GM23338 (cell line): Measurements from ENCODE around the gene LYSMD1. TPM values are rescaled to one million over a fixed set of nuclear protein-coding genes. Genes with fewer than 3 reads are reported as not detected.

Experiments
- ATAC-seq: fragments of 200-7000 bp; cut with Tn5 transposase; 3 replicates; pipeline ENCODE4 v1.9.1; 2020
- DNase-seq: peaks from one replicate; pipeline ENCODE4 v3.0.0-alpha.2; 2015; ENCODE audit warnings: low spot score
- H2AFZ ChIP-seq: fragments of 200-600 bp; sonication (generic); 2 replicates; pipeline ENCODE4 v1.8.0; 2016; ENCODE audit warnings: antibody characterized with exemption, mild to moderate bottlenecking, moderate library complexity
- H3F3A ChIP-seq: fragments of 200-600 bp; sonication (generic); replicated peaks from 2 replicates; pipeline ENCODE4 v1.8.0; 2017; ENCODE audit warnings: antibody characterized with exemption, mixed run types, low read depth
- H3K27ac ChIP-seq: fragments of 200-600 bp; sonication (generic); 2 replicates; pipeline ENCODE4 v1.6.1; 2016; ENCODE audit warnings: low read depth
- H3K27me3 ChIP-seq: fragments of 200-600 bp; sonication (generic); 2 replicates; pipeline ENCODE4 v1.8.0; 2016; ENCODE audit warnings: mild to moderate bottlenecking, mixed run types, moderate library complexity; ENCODE audit not compliant: insufficient read depth
- H3K36me3 ChIP-seq: fragments of 200-600 bp; sonication (generic); 2 replicates; pipeline ENCODE4 v1.8.0; 2016; ENCODE audit warnings: mild to moderate bottlenecking; ENCODE audit not compliant: insufficient read depth
- H3K4me1 ChIP-seq: fragments of 200-600 bp; sonication (generic); 2 replicates; pipeline ENCODE4 v1.8.0; 2016; ENCODE audit warnings: mild to moderate bottlenecking, moderate library complexity; ENCODE audit not compliant: insufficient read depth
- H3K4me2 ChIP-seq: fragments of 200-600 bp; sonication (generic); 2 replicates; pipeline ENCODE4 v1.7.1; 2017; ENCODE audit warnings: mixed run types
- H3K4me3 ChIP-seq: fragments of 200-600 bp; sonication (generic); 2 replicates; pipeline ENCODE4 v1.6.1; 2016; ENCODE audit warnings: mixed run types
- H3K79me2 ChIP-seq: fragments of 200-600 bp; sonication (generic); replicated peaks from 2 replicates; pipeline ENCODE4 v1.8.0; 2017; ENCODE audit warnings: mild to moderate bottlenecking; ENCODE audit not compliant: insufficient read depth
- H3K9me2 ChIP-seq: fragments of 200-600 bp; sonication (generic); 2 replicates; pipeline ENCODE4 v1.8.0; 2017; ENCODE audit not compliant: insufficient read depth
- H4K20me1 ChIP-seq: fragments of 200-600 bp; sonication (generic); replicated peaks from 2 replicates; pipeline ENCODE4 v1.8.0; 2017; ENCODE audit warnings: mild to moderate bottlenecking; ENCODE audit not compliant: insufficient read depth
- H3K27ac Mint-ChIP-seq: 2 replicates; pipeline ENCODE4 v1.8.0; 2020; ENCODE audit warnings: inconsistent platforms, mild to moderate bottlenecking, moderate library complexity, mixed read lengths
- H3K27me3 Mint-ChIP-seq: 3 replicates; pipeline ENCODE4 v1.8.0; 2022; ENCODE audit warnings: low read depth, mild to moderate bottlenecking, moderate library complexity, mixed read lengths, inconsistent platforms; ENCODE audit not compliant: insufficient read depth, poor library complexity
- H3K36me3 Mint-ChIP-seq: 3 replicates; pipeline ENCODE4 v1.8.0; 2021; ENCODE audit warnings: low read depth, mild to moderate bottlenecking, inconsistent platforms, moderate library complexity, mixed read lengths
- H3K4me1 Mint-ChIP-seq: 3 replicates; pipeline ENCODE4 v1.8.0; 2020; ENCODE audit warnings: mild to moderate bottlenecking, inconsistent platforms, mixed read lengths
- H3K4me3 Mint-ChIP-seq: 3 replicates; pipeline ENCODE4 v1.8.0; 2021; ENCODE audit warnings: moderate library complexity, mild to moderate bottlenecking, inconsistent platforms, mixed read lengths
- H3K9me3 Mint-ChIP-seq: 3 replicates; pipeline ENCODE4 v1.8.0; 2020; ENCODE audit warnings: moderate library complexity, mild to moderate bottlenecking, inconsistent platforms, mixed read lengths
- EZH2 ChIP-seq: fragments of 200-600 bp; sonication (generic); IDR thresholded peaks from one replicate; pipeline ENCODE4 v1.8.0; 2017; ENCODE audit warnings: antibody characterized with exemption, mild to moderate bottlenecking, low read depth; ENCODE audit not compliant: unreplicated experiment
- EZH2phosphoT487 ChIP-seq: fragments of 200-600 bp; sonication (generic); IDR thresholded peaks from one replicate; pipeline ENCODE4 v1.8.1; 2018; ENCODE audit warnings: antibody characterized with exemption; ENCODE audit not compliant: unreplicated experiment
- NANOG ChIP-seq: IDR thresholded peaks from 2 replicates; pipeline ENCODE4 v1.6.1; 2016; ENCODE audit warnings: antibody characterized with exemption, borderline replicate concordance
- POLR2AphosphoS5 ChIP-seq: IDR thresholded peaks from 2 replicates; pipeline ENCODE4 v1.6.1; 2016; ENCODE audit warnings: antibody characterized with exemption, low read depth
- polyA plus RNA-seq: library from polyadenylated mRNA; unstranded; fragments of >200 nt; fragmentation: Nextera tagmentation; extraction: Ambion mirVana; gene quantifications from 2 replicates; pipeline ENCODE4 v1.2.1, GENCODE V29; 2016
- total RNA-seq: library from RNA; depleted of rRNA; stranded (reverse); fragments of >200 nt; shearing (Covaris generic); gene quantifications from 2 replicates; pipeline ENCODE4 v1.2.3, GENCODE V29; 2014
- TF ChIP-seq, protein P1 (sequence below): fragments of 250-450 bp; sonication (Bioruptor Pico); IDR thresholded peaks from 2 replicates; pipeline ENCODE4 v1.5.0; 2020; ENCODE audit warnings: mild to moderate bottlenecking, moderate library complexity
- TF ChIP-seq, protein P2 (sequence below): IDR thresholded peaks from 2 replicates; pipeline ENCODE4 v1.6.1; 2016; ENCODE audit warnings: antibody characterized with exemption
- TF ChIP-seq, protein P3 (sequence below), 2 experiments: fragments of 200-600 bp in 1 of 2; sonication (generic) in 1 of 2; conservative IDR thresholded peaks; 2 replicates each; pipeline versions ENCODE4 v1.5.1 to v1.6.1; 2016 to 2017; ENCODE audit warnings: antibody characterized with exemption in 2 of 2, low read depth in 2 of 2, mild to moderate bottlenecking in 2 of 2, moderate library complexity in 1 of 2

Gene LYSMD1
- total and polyA plus RNA-seq, 2 experiments from 2014 or later = 3.6 to 6.4 TPM

DNA sequence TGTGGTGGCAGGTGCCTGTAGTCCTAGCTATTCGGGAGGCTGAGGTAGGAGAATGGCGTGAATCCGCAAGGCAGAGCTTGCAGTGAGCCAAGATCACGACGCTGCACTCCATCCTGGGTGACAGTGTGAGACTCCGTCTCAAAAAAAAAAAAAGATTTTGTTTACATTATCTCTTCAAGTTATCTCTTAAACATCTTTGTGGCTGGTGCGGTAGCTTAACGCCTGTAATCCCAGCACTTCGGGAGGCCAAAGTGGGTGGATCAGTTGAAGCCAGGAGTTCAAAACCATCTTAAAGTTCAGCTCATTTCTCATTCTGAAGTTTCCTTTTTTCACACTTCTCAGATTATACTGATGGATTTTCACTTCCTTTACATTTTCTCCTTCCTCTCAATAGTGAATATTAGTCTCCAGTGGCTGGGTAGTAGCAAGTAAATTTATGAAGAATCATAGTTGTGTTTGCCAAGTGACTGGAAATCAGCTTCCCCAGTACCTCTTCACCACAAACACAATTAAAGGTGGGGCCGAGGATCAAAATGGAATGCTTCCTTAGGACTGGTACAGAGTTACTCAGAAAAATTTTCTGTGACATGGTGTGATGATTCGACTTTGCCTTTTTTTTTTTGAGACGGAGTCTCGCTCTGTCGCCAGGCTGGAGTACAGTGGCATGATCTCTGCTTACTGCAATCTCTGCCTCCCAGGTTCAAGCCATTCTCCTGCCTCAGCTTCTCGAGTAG lies 46.4 kb upstream of the LYSMD1 start:
- peaks cover 100% of the 10 kb centered on the region for H3K79me2 ChIP-seq
- H4K20me1 ChIP-seq = peaks cover 52% of the 10 kb centered on the region
- Mint-ChIP-seq H3K4me3 (no peak overlapping the region; the same call in 2 of the 3 replicates), H3K27ac (no peak overlapping the region), H3K4me1 (no peaks in the 10 kb centered on the region; the same call in 2 of the 3 replicates), H3K27me3 (no peaks in the 10 kb centered on the region), H3K36me3 (peaks cover 41% of the 10 kb centered on the region), H3K9me3 (no peaks in the 10 kb centered on the region)
- ATAC-seq (no peak), DNase-seq (no peak)
- H3K27me3 ChIP-seq = no peaks in the 10 kb centered on the region
- no peak overlapping the region for H3K4me3 ChIP-seq
- no peak overlapping the region for H3K4me2 ChIP-seq
- no peak overlapping the region for H2AFZ ChIP-seq
- TF ChIP-seq NANOG = no peak
- TF ChIP-seq, protein P1, sequence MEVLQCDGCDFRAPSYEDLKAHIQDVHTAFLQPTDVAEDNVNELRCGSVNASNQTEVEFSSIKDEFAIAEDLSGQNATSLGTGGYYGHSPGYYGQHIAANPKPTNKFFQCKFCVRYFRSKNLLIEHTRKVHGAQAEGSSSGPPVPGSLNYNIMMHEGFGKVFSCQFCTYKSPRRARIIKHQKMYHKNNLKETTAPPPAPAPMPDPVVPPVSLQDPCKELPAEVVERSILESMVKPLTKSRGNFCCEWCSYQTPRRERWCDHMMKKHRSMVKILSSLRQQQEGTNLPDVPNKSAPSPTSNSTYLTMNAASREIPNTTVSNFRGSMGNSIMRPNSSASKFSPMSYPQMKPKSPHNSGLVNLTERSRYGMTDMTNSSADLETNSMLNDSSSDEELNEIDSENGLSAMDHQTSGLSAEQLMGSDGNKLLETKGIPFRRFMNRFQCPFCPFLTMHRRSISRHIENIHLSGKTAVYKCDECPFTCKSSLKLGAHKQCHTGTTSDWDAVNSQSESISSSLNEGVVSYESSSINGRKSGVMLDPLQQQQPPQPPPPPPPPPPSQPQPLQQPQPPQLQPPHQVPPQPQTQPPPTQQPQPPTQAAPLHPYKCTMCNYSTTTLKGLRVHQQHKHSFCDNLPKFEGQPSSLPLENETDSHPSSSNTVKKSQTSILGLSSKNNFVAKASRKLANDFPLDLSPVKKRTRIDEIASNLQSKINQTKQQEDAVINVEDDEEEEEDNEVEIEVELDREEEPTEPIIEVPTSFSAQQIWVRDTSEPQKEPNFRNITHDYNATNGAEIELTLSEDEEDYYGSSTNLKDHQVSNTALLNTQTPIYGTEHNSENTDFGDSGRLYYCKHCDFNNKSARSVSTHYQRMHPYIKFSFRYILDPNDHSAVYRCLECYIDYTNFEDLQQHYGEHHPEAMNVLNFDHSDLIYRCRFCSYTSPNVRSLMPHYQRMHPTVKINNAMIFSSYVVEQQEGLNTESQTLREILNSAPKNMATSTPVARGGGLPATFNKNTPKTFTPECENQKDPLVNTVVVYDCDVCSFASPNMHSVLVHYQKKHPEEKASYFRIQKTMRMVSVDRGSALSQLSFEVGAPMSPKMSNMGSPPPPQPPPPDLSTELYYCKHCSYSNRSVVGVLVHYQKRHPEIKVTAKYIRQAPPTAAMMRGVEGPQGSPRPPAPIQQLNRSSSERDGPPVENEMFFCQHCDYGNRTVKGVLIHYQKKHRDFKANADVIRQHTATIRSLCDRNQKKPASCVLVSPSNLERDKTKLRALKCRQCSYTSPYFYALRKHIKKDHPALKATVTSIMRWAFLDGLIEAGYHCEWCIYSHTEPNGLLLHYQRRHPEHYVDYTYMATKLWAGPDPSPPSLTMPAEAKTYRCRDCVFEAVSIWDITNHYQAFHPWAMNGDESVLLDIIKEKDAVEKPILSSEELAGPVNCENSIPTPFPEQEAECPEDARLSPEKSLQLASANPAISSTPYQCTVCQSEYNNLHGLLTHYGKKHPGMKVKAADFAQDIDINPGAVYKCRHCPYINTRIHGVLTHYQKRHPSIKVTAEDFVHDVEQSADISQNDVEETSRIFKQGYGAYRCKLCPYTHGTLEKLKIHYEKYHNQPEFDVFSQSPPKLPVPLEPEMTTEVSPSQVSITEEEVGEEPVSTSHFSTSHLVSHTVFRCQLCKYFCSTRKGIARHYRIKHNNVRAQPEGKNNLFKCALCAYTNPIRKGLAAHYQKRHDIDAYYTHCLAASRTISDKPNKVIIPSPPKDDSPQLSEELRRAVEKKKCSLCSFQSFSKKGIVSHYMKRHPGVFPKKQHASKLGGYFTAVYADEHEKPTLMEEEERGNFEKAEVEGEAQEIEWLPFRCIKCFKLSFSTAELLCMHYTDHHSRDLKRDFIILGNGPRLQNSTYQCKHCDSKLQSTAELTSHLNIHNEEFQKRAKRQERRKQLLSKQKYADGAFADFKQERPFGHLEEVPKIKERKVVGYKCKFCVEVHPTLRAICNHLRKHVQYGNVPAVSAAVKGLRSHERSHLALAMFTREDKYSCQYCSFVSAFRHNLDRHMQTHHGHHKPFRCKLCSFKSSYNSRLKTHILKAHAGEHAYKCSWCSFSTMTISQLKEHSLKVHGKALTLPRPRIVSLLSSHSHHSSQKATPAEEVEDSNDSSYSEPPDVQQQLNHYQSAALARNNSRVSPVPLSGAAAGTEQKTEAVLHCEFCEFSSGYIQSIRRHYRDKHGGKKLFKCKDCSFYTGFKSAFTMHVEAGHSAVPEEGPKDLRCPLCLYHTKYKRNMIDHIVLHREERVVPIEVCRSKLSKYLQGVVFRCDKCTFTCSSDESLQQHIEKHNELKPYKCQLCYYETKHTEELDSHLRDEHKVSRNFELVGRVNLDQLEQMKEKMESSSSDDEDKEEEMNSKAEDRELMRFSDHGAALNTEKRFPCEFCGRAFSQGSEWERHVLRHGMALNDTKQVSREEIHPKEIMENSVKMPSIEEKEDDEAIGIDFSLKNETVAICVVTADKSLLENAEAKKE (CRISPR knock-in tag) = no peak
- TF ChIP-seq, protein P2, sequence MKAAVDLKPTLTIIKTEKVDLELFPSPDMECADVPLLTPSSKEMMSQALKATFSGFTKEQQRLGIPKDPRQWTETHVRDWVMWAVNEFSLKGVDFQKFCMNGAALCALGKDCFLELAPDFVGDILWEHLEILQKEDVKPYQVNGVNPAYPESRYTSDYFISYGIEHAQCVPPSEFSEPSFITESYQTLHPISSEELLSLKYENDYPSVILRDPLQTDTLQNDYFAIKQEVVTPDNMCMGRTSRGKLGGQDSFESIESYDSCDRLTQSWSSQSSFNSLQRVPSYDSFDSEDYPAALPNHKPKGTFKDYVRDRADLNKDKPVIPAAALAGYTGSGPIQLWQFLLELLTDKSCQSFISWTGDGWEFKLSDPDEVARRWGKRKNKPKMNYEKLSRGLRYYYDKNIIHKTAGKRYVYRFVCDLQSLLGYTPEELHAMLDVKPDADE = no peak
- TF ChIP-seq, protein P3, sequence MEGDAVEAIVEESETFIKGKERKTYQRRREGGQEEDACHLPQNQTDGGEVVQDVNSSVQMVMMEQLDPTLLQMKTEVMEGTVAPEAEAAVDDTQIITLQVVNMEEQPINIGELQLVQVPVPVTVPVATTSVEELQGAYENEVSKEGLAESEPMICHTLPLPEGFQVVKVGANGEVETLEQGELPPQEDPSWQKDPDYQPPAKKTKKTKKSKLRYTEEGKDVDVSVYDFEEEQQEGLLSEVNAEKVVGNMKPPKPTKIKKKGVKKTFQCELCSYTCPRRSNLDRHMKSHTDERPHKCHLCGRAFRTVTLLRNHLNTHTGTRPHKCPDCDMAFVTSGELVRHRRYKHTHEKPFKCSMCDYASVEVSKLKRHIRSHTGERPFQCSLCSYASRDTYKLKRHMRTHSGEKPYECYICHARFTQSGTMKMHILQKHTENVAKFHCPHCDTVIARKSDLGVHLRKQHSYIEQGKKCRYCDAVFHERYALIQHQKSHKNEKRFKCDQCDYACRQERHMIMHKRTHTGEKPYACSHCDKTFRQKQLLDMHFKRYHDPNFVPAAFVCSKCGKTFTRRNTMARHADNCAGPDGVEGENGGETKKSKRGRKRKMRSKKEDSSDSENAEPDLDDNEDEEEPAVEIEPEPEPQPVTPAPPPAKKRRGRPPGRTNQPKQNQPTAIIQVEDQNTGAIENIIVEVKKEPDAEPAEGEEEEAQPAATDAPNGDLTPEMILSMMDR (conservative IDR thresholded peaks at IDR 0.05; ENCODE audit: low read depth in 2 of 2) = no peak
- TF ChIP-seq POLR2AphosphoS5 = no peak
- TF ChIP-seq EZH2phosphoT487 = no peak
- TF ChIP-seq EZH2 = no peak
- H3K4me1 ChIP-seq = no peaks in the 10 kb centered on the region
- peak overlapping the region; percentile 76; the same call in 1 of the 2 replicates for H3K27ac ChIP-seq
- 0 out of 2 replicates have a peak, but pooled peaks cover 4% of the 10 kb centered on the region for H3F3A ChIP-seq
- peaks cover 12% of the 10 kb centered on the region for H3K36me3 ChIP-seq
- H3K9me2 ChIP-seq = no peaks in the 10 kb centered on the region
